Stimulated activated CD8-positive, alpha-beta memory T cell treated with anti-CD3 and anti-CD28 coated beads, Interleukin-7, amount 100 ng/mL, for 48 hours (primary cell): ENCODE data around the gene TCF15.
"Not testable (repeated sequence)": the region's sequence is repeated elsewhere in the genome, so short reads cannot be mapped to it uniquely, and the experiment has no call there.

Experiments used
- DNase-seq, 2 donors: peaks; one replicate each; pipeline ENCODE4 v3.0.0-alpha.2; 2020; ENCODE audit warnings: low read depth in 1 of 2; ENCODE audit errors: extremely low read depth in 1 of 2

Gene TCF15

DNA sequence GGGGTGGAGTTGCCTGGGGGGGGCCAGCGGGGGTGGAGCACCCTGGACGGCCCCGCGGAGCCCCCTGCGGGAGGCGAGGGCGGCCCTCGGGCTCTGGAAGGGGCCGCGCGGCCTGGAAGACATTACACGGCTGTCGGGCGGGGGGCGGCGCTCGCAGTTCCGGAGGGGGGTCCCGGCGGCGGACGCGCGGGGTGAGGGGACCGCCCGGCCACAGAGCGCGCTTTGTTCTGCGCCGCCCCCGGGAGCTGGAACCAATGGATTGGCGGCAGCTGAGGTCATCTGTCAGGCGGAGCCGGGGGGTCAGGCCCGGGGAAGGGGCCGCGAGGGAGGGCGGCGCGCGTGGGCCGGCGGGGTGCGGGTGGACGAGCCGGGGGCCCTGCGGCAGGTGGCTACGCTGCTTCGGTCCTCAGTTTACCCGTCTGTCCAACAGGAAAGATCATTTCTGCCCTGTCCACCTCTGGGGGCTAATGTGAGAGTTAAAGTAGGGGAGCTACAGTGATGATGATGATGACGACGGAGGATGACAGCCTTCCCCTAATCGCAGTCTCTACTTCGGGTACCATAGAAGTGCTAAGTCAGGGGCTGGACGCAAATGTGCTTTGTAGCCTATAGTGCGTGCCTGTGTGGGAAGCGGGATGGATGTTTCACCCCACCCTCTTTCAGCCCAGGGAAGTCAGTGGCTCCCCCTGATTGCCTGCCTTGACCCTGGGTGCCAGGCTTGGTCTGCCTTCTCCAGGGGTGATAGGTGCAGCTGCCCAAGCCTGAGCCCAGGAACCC, 32.5 kb upstream of the TCF15 start:
- DNase-seq = no peak

DNA sequence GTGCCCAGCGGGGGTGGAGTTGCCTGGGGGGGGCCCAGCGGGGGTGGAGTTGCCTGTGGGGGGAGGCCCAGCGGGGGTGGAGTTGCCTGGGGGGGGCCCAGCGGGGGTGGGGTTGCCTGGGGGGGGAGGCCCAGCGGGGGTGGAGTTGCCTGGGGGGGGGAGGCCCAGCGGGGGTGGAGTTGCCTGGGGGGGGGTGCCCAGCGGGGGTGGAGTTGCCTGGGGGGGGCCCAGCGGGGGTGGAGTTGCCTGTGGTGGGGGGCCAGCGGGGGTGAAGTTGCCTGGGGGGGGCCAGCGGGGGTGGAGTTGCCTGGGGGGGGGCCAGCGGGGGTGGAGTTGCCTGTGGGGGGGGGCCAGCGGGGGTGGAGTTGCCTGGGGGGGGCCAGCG, 31.9 kb upstream of the TCF15 start:
- not testable (repeated sequence) for DNase-seq

DNA sequence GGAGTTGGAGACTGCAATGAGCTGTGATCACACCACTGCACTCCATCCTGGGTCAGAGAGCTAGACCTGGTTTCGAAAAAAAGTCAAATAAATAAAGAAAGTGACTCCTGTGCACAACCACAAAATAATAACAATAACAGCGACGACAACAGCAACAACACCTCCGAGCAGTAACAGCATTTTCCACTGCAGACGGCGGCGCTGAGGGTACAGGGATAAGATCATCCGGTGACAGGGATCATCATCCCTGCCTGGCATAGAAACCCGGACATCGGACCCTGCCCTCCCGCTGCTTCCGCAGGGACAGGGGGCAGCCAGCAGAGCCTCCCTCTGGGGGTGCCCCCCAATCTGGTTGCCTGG, 31.4 kb upstream of the TCF15 start:
- no peak for DNase-seq

DNA sequence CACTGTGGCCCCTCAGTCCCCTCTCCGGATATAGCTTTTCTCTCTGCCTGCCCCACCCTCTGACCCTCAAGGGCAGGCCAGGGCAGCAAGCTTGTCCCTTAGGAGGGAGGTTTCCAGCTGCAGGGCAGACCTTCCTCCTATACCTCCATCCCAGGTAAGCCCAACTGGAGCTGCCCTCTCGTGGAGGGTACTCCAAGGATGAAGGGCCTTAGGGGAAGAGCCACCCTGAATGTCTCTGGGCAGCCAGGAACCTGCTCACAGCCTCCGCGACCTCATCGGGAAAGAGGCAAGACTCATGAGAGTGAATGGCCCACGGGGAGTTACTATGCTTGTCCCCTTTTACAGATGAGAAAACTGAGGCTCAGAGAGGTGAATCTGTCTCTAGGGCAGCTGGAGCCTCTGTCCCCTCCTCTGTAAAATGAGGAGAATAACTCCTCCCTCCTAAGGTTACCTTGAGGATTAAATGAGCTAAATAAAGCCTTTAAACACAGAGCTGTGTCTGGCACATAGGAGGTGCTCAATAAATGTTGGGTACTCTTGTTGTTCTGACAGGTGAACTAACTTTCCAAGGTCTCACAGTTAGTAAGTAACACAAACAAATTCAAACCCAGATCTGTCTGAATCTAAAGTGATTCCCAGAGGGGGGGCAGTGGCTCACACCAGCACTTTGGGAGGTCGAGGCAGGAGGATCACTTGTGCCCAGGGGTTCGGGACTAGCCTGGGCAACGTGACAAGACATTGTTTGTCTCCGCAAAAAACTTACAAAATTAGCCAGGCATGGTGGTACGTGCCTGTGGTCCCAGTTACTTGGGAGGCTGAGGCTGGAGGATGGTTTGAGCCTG, 30.8 kb upstream of the TCF15 start:
- DNase-seq = no peak

DNA sequence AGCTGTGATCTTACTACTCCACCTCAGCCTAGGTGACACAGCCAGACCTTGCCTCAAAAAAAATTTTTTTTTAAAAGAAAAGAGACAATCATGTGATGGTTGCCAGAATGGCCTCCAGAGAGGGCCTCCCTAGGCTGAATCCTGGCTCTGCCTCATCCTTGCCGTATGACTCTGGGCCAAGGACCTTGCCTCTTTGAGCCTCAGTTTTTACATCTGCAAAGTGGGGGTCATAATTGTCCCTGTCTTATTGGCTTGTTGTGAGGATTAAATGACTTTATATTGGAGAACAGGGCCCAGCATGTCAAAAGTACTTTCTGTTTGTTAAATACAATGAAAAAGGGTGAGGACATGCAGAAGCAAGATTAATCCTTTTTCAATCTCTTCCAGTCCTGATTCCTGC, 28.5 kb upstream of the TCF15 start:
- DNase-seq = no peak

DNA sequence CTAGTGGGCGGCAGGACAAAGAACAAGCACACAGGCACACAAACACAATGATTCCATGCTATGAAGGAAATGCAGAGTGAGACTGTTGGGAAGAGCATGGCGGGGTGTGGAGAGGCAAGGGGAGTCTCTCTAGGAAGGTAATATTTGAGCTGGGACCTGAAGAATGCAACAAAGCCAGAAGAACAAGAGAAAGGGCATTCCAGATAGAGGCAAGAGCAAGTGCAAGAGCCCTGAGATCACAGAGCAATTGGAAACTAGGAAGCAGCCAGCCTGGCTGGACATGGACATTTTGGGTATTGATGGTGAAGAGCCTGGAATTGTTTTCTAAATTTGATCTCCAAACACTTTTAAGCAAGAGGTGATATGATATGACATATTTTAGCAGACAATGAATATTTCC, 27.4 kb upstream of the TCF15 start:
- no peak for DNase-seq

DNA sequence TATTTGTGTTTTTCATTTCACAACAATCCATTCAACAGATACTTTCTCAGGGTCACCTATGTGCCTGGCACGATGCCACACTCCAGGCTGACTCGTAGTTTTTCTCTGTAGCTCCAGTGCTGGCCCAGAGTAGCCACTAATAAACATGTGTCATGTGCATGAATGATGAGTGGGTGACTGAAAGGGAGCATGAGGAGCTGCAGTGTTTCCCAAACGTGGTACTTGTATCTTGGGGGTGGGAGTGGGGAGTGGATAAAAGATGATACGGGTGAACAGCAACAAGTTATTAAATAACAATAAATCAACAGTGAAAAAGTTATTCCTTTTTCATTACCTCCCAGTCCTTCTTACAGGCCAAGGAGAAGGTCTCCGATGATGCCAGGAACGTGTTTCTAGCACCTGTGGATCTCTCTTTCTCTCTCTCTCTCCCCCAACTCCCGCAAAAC, 25.8 kb upstream of the TCF15 start:
- DNase-seq = no peak

DNA sequence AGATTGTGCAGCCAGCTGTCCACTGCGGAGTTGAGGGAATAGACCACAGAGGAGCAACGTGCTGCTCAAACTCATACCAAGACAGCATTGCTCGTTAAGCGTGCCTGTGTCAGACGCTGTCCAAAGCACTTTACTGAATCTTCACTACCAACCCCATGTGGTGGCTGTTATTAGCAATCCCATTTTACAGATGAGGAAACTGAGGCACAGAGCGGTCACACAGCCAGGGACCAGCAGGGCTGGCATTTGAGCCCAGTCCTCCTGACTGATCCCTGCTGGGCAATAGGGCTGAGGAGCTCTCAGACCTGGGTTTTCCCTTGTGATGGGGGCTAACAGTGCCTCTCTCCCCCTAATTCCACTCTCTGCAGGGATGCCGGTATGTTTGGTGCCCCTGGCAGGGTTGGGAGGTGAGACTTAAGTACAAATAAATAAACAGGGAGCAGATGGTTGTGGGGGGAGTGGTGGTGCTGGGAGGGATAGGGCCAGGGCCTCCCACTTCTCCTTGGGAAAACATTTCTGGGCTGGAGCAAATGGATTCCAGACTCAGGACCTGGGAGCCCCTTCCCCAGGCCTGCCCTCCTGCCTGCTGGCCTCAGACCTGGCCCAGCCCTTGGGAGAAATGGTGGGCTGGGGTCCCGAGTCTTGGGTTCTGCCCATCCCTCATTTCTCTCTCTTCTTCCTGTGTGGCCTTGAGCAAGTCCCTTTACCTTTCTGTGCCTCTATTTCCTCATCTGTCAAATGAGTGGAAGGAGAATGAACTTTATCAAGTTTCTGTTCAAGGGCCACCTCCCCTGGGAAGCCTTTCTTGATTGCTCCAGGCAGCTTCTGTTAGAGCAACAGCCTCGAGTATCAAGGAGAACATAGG, 25.2 kb upstream of the TCF15 start:
- DNase-seq = no peak

DNA sequence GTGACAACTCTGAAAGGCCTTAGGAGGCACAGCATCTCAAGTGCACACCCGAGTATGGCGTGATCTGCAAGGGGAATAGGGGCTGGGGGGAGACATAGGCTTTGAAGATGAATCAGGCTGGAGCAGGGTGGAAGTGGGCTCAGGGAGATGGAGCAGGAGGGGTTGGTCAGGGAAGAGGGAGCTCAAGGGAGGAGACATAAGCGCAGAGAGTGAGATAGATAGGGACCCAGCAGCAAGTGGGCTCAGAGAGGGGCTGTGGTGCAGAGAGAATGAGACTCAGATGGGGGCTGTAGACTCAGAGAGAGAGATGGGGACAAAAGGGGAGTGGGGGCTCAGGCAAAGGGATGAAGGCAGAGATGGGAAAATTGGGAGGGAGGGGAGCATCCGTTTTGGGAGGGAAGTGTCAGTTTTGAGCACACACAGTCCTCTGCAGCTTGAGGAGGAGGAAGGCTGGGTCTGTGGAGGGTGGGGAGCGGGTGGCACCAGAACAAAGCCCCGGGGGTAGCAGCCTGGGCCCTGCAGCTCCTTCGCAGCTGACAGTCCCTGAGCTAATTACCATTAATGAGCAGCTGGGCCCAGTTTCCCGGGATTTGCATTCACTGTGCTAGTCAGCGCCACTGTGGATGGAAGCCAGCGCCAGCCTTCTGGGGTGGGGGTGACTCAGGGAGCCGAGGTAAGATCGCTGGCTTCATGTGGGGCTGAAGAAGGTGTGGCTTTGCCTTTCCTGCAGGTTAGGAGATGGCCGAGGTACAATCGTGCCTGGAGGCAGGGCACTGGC, 24.2 kb upstream of the TCF15 start:
- DNase-seq = no peak

DNA sequence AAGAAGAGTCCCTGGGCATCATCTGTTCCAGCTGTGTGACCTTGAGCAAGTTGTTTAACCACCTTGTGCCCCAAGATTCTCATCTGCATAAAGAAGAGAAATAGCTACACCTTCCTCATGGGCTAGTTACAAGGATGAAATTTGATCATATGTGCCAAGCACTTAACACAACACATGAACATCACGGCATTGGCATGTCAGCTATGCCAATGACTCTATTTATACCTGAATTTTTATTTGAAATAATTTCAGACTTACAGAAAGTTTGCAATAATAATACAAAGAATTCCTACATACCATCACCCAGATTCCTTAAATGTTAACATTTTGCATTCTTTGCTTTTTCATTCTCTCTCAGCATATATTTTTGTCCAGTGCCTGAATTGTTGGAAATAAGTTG, 21.0 kb upstream of the TCF15 start:
- no peak for DNase-seq

DNA sequence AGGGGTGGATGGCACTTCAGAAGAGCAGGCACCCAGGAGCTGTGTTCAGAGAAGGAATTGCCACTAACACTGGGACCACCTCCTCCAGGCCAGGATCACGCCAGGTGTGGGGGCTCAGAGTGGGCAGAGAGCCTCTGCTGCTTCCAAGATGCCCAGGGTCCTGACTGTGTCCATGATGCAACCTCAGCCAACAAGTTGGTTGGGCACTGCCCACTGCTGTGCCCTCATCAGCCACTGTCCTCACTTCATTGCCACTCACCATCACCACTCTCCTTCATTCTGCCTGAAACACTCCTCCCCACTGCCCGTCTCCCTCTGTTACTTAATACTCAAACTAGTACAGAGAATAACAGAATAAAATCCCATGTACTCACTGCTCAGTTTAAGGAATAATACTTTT, 16.5 kb upstream of the TCF15 start:
- no peak for DNase-seq

DNA sequence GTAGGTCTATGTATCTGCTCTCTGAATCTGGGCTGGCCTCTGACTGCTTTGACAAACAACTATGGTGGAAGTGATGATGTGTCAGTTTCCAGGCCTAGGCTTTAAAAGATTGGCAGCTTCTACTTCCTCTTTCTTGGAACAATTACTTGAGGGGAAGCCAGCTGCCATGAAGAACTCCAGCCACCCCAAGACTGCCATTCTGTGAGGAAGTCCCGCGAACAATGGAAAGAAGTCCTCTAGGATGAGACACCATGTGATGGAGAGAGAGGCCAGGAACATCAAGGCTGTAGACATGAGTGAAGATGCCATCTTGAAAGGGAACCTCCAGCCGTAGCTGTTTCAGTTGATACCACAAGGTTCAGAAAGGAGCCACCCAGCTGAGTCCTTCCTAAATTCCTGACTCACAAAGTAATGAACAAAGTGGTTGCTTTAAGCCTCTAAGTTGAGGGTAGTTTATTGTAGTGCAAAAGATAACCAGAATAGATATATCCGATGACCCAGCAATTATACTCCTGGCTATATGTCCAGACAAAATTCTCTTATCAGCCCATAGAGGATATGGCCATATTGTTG, 15.3 kb upstream of the TCF15 start:
- DNase-seq = no peak

DNA sequence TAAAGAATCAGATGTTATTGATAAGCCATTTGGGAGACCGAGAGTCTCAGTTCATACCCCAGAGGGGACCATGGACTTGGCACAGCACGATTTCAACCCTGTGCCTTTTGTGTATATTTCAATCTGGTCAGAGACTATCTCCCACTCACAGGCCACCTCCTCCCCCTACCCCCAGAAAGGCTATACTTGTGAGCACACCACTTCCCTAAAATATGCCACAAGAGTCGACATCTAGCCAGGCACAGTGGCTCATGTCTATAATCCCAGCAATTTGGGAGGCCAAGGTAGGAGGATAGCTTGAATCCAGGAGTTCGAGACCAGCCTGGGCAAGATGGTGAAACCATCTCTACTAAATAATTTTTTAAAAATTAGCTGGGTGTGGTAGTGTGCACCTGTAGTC, 13.6 kb upstream of the TCF15 start:
- DNase-seq = no peak

DNA sequence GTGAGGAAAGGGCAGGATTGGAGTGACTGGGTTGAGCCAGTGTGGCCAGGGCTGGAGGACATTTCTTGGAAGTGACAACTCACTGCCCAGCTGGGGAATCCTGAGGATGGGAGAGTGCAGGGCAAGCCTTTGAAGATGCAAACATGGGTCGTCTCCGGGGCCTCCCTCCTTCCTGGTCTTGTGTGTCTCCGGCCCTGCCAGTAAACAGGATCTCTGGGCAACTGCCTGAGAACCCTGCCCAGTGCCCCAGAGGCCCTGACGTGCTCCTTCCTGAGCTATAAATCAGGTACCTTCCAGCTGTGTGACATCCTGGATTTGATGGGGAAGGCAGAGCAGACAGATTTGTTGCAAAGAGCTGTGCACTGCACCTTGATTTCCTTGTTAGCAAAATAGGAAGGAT, 12.9 kb upstream of the TCF15 start:
- no peak for DNase-seq

DNA sequence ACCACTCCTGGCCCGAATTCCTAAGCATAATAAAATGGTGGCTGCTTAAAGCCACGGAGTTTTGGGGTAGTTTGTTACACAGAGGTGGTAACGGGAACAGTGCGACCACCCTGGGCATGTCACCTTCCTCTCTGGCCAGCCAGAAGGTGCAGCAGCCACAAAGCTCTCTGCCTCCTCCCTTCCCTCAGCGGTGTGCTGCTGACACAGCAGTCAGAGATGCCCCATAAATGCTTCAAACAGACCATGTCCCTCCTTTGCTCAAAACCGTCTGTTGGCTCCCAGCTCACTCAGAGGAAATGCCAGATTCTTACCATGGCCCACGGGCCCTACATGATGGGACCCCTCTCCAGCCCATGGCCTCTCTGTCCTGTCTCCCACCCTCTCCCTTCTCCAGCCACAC, 12.1 kb upstream of the TCF15 start:
- no peak for DNase-seq

DNA sequence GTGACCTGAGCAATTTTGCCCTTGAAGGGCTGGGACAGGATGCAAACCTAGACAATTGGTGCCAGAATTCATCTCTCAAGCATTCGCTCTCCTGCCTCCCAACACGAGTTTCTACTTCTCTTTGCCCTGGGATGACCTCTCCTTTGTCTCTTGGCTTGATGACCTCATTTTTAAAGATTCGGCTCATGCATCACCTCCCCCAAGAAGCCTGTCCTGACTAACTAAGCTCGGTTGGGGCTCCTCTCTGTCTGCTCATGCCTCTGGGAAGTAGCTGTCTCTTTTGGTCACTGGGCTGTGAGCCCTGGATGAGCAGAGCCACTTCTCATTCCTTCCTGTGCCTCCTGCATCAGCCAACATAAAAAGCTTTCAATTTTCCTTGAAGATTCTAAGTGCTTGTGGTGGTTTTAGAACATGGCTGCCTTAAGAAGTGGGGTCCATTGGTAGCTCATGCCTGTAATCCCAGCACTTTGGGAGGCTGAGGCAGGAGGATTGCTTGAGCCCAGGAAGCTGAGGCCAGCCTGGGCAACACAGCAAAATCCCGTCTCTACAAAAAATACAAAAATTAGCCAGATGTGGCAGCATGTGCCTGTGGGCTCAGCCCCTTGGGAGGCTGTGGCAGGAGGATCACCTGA, 11.1 kb upstream of the TCF15 start:
- DNase-seq = no peak

DNA sequence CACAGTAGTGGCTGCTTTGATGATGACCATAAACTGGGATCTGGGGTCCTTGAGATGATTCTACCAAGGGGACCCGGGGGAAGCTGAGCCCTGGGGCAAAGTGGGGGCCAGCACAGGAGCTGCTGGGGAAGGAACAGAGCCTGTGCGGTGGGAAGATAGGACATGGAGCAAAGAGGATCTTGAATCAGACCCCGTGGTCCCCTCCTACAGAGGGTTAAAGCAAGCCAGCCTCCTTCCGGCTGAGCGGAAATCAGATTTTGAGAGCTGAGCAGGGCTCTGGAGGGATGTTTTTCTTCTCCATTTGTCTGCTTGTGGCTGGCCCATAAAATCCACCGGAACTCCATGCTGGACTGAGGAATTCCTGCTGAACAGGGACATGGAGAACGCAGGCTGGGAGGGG, 10.1 kb upstream of the TCF15 start:
- DNase-seq = no peak

DNA sequence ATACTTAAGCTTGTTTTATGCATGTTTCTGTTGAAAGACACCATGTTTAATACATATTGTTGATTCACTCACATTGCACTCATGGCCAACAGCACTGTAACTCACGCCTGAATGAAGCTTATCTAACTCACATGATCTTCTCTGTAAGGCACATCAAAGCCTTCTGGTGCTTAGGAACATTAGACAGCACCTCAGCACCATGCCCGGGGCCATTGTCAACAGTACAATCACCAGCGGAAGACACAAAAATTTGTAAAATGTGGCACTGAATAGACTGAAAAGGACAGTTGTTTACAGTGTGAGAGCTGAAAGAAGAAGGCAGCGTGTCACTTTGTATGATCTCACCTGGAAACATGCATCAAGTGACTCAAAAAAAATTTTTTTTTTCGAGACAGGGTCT, 8.9 kb upstream of the TCF15 start:
- no peak for DNase-seq

DNA sequence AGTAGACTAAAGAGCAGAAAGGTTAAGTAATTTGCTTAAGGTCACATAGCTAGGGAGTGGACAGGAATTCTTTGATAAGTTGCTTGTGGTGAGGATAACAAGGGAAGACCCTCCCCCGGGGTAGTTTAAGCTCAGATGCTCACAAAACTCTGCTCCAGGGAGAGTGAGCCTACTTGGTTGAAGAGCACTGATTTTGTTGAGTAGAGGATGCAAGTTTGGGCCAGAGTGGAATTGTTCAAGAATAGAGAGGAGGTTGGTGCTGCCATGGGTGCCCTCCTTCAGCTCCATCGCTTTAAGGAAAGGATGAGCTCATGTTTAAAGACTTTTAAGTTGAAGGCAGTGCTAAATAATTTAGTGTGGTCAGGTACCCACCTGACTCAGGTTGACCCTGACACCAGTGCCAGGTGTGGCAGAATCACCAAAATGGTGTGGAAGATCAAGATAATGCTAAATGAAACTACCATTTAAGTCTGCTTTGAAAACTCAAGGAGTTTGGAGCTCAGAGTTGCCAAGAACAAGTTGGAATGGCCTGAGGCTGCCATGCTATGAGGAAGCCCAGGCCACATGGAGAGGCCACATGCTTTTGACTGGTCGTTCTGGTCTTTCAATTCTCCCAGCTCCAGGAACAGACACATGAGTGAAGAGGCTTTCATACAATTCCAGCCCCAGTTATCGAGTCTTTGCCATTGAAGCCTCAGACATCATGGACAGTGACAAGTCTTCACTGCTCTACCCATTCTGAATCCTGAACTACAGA, 8.0 kb upstream of the TCF15 start:
- DNase-seq = no peak
